A549 (cell line): ENCODE results near the gene MYT1.

Experiments used
- BHLHE40 ChIP-seq: IDR thresholded peaks from 2 replicates; pipeline ENCODE4 v1.6.1; 2012; ENCODE audit warnings: low read depth, low read length, inconsistent platforms
- CEBPB ChIP-seq, 2 experiments: fragments of >200 bp in 1 of 2; sonication (Bioruptor Twin) in 1 of 2; formaldehyde crosslinking in 1 of 2; IDR thresholded peaks; 2 replicates each; pipeline ENCODE4 v1.6.1; 2012 to 2016
- HDAC2 ChIP-seq: fragments of 200-600 bp; sonication (generic); IDR thresholded peaks from 2 replicates; pipeline ENCODE4 v1.6.1; 2016
- NR3C1 ChIP-seq: fragments of >200 bp; sonication (Bioruptor Twin); formaldehyde crosslinking; IDR thresholded peaks from 3 replicates; pipeline ENCODE4 v1.6.1; 2017
- RAD21 ChIP-seq, 2 experiments: fragments of >200 bp in 1 of 2; sonication (Bioruptor Twin) in 1 of 2; formaldehyde crosslinking in 1 of 2; IDR thresholded peaks in 1 of 2; conservative IDR thresholded peaks in 1 of 2; 2 replicates in 1 of 2; 3 replicates in 1 of 2; pipeline ENCODE4 v1.6.1; 2012 to 2018; ENCODE audit warnings: inconsistent platforms in 1 of 2
- SREBF2 ChIP-seq: fragments of 450-650 bp; IDR thresholded peaks from 2 replicates; pipeline ENCODE4 v1.6.1; 2014; ENCODE audit warnings: mild to moderate bottlenecking, moderate library complexity
- ZC3H11A ChIP-seq: fragments of 450-650 bp; IDR thresholded peaks from 2 replicates; pipeline ENCODE4 v1.6.1; 2014; ENCODE audit warnings: antibody characterized with exemption, mild to moderate bottlenecking
- TF ChIP-seq, protein P1 (sequence below): fragments of >200 bp; sonication (Bioruptor Twin); formaldehyde crosslinking; IDR thresholded peaks from 3 replicates; pipeline ENCODE4 v1.5.1; 2016

DNA sequence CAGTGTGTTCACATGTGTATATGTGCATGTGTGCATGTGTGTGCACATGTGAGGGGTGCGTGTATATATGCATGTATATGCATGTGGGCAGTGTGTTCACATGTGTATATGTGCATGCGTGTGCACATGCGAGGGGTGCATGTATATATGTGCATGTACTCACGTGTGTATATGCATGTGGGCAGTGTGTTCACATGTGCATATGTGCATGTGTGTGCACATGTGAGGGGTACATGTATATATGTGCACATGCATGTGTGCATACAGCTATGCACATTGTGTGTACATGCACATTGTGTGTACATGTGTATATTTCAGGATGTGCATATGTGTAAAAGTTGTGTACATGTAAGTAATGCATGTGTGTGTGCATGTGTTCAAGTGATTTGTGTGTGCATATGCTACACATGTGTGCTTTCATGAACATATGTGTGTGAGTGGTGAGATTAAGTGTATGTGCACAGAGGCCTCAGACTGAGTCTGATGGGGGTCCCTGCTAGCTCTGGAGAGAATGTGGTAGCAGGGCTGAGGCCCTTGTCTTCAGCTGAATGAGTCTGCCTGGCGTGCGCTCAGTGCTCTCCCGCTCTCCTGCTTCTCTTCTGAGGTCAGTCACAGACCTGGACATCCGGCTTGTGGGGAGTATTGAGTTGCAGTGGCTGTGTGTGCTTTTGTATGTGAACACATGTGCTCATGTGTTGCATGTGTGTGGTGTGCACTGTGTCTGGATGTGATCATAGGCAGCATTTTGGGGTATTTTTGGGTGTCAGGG lies 19.9 kb upstream of the MYT1 start:
- TF ChIP-seq HDAC2 (no peak), BHLHE40 (no peak), RAD21 (conservative IDR thresholded peaks at IDR 0.05 in 1 of 2, IDR thresholded peaks at IDR 0.05 in 1 of 2) (no peak), SREBF2 (no peak), ZC3H11A (no peak), CEBPB (IDR thresholded peaks at IDR 0.05) (no peak), NR3C1 (no peak)
- TF ChIP-seq, protein P1, sequence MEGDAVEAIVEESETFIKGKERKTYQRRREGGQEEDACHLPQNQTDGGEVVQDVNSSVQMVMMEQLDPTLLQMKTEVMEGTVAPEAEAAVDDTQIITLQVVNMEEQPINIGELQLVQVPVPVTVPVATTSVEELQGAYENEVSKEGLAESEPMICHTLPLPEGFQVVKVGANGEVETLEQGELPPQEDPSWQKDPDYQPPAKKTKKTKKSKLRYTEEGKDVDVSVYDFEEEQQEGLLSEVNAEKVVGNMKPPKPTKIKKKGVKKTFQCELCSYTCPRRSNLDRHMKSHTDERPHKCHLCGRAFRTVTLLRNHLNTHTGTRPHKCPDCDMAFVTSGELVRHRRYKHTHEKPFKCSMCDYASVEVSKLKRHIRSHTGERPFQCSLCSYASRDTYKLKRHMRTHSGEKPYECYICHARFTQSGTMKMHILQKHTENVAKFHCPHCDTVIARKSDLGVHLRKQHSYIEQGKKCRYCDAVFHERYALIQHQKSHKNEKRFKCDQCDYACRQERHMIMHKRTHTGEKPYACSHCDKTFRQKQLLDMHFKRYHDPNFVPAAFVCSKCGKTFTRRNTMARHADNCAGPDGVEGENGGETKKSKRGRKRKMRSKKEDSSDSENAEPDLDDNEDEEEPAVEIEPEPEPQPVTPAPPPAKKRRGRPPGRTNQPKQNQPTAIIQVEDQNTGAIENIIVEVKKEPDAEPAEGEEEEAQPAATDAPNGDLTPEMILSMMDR = no peak
